Heart left ventricle (tissue), 16 donors: ENCODE measurements around the gene MSANTD1. TPM values are rescaled to one million over a fixed set of nuclear protein-coding genes. Genes with fewer than 3 reads are reported as not detected.

Source experiments
- ATAC-seq, 4 donors: fragments of 200-7000 bp; cut with Tn5 transposase; one replicate each; pipeline ENCODE4 v1.9.1; 2020 to 2022; ENCODE audit warnings: moderate library complexity in 4 of 4, mild to moderate bottlenecking in 3 of 4, moderate number of reproducible peaks in 1 of 4
- DNase-seq, 5 donors: peaks; one replicate each; pipeline ENCODE4 v3.0.0-alpha.2; 2020
- H3K27ac ChIP-seq, 12 donors: fragments of 200-600 bp; sonication (generic) in 4 of 12; one replicate each; pipeline versions ENCODE4 v1.5.0 to v1.8.0; 2016 to 2022; ENCODE audit warnings: mild to moderate bottlenecking in 2 of 12
- H3K27me3 ChIP-seq, 9 donors: fragments of 200-600 bp; sonication (generic) in 2 of 9; one replicate each; pipeline versions ENCODE4 v1.5.1 to v1.8.0; 2016 to 2022; ENCODE audit warnings: mild to moderate bottlenecking in 3 of 9
- H3K36me3 ChIP-seq, 9 donors: fragments of 200-600 bp; sonication (generic) in 2 of 9; one replicate each; pipeline versions ENCODE4 v1.5.0 to v1.8.0; 2018 to 2022; ENCODE audit warnings: mild to moderate bottlenecking in 2 of 9
- H3K4me1 ChIP-seq, 12 donors: fragments of 200-600 bp; sonication (generic) in 4 of 12; one replicate each; pipeline versions ENCODE4 v1.5.0 to v1.8.0; 2016 to 2022; ENCODE audit warnings: mild to moderate bottlenecking in 3 of 12
- H3K4me3 ChIP-seq, 12 donors: fragments of 200-600 bp; sonication (generic) in 4 of 12; one replicate each; pipeline versions ENCODE4 v1.5.0 to v1.8.0; 2017 to 2022; ENCODE audit warnings: mild to moderate bottlenecking in 9 of 12, moderate library complexity in 4 of 12
- H3K9me3 ChIP-seq, 12 donors: fragments of 200-600 bp; sonication (generic) in 4 of 12; one replicate each; pipeline versions ENCODE4 v1.5.0 to v1.8.0; 2016 to 2022; ENCODE audit warnings: mild to moderate bottlenecking in 1 of 12
- CTCF ChIP-seq, 12 donors: fragments of 200-600 bp; sonication (generic) in 4 of 12; IDR thresholded peaks; one replicate each; pipeline versions ENCODE4 v1.5.0 to v1.8.0; 2018 to 2022; ENCODE audit warnings: antibody characterized with exemption in 12 of 12, mild to moderate bottlenecking in 5 of 12
- POLR2A ChIP-seq, 2 donors: fragments of 450-650 bp; IDR thresholded peaks; one replicate each; pipeline ENCODE4 v1.6.1; 2017; ENCODE audit warnings: antibody characterized with exemption in 2 of 2, mild to moderate bottlenecking in 2 of 2, moderate library complexity in 2 of 2
- WGBS, 4 donors: extraction: QIAGEN DNeasy Blood & Tissue Kit in 2 of 4; methylation state at CpG; one replicate each; pipeline versions ENCODE4 v1.1.5 to v1.1.7; 2013 to 2018; 5-methylcytosine and 5-hydroxymethylcytosine counted together
- intact Hi-C, 10 donors: fragments of 100-400 bp; cut with DNase I; formaldehyde crosslinking; loops; one replicate each; pipeline versions ENCODE4 v1.11.1 to v1.14.2; 2022
- polyA plus RNA-seq, 2 donors: library from polyadenylated mRNA; stranded (reverse); fragments of 200-250 nt; gene quantifications; one replicate each; pipeline ENCODE4 v1.2.3, GENCODE V29; 2013
- total RNA-seq, 9 donors: library from RNA; depleted of rRNA in 2 of 9; stranded (reverse); fragments of >200 nt in 2 of 9; fragmentation: NEBNext Ultra II Directional in 3 of 9; extraction: Animal tissue kit (Norgen Biotek cat#: 25700) in 3 of 9; gene quantifications; one replicate each; pipeline versions ENCODE4 v1.1.0 to v1.2.4, GENCODE V29; 2016 to 2023
- donor health status: ischemic (EF 13 %, LVEDD 7.1; RV severe dilation, severe dysfunction).
- donor health status: healthy with polysubstance abuse.
- donor health status: DM: no; HTN: yes; CAD: no.
- donor health status: DM: no; HTN: no; CAD: no.
- donor health status: ischemic (EF 25% LVEDD 6.9; RV normal size, moderate dysfunction).
- donor health status: ischemic (EF 25% LVEDD 5.7; RV mildly dilated, moderate dysfunction).
- donor health status: healthy.
- donor health status: DM: yes; HTN: yes; CAD: no.
- donor health status: ischemic (EF 35%, LVEDD 5.7; RV mildly dilated, moderate dysfunction).
- donor health status: nonischemic (EF 11% LVEDD 7.7; RV severe dilation, severe dysfunction).
- donor health status: DM: yes; HTN: yes; CAD: no.
- donor health status: PGD.
- donor health status: ischemic (EF 29% LVEDD 5.4; RV normal size, mild dysfunction).
- donor health status: nonischemic (EF 23%, LVEDD 6.1; RV moderate dilation, normal function).

MSANTD1 gene
- total and polyA plus RNA-seq, 11 donors: 0.30 to 0.93 (median 0.34) TPM; not detected in 2

- Histone ChIP-seq H3K9me3 (peaks cover 0 to 14% (median 0%) of the 10 kb centered on the region in 12 donors), H3K4me1 (peaks cover 0 to 12% (median 1%) of the 10 kb centered on the region in 12 donors), H3K27ac (peak overlapping the region in 8 of 12 donors; percentile 30 to 68 (median 35)), H3K4me3 (no peak overlapping the region), H3K36me3 (no peaks in the 10 kb centered on the region), H3K27me3 (no peaks in the 10 kb centered on the region)
- DNase-seq (peak in 4 of 5 donors; percentile 55 to 81 (median 69)), ATAC-seq (peak; percentile 95 to 98 (median 96))
- WGBS, 4 donors: 58 to 66% (median 59%) methylated on average over 16 to 17 of the region's 17 CpGs
- intact Hi-C loops: no loop called here
- no peak for TF ChIP-seq POLR2A (IDR thresholded peaks at IDR 0.05)
- TF ChIP-seq CTCF (IDR thresholded peaks at IDR 0.05): no peak
These were observed 21.1 kb downstream of the MSANTD1 start for GRCh38 chr4:3269991-3270611.

DNA sequence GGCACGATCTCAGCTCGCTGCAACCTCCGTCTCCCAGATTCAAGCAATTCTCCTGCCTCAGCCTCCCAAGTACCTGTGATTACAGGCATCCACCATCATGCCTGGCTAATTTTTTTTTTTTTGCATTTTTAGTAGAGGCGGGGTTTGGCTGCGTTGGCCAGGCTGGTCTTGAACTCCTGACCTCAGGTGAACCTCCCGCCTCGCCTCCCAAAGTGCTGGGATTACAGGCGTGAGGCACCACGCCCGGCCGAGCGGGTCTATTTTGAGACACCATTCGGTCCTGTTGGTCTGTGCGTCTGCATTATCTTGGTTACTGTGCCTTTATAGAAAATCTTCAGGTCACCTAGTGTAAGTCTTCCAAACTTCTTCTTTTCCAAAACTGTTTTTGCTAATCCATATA, 22.2 kb downstream of the MSANTD1 start:
- Histone ChIP-seq H3K4me3 (no peak overlapping the region), H3K36me3 (no peaks in the 10 kb centered on the region), H3K4me1 (peaks cover 0 to 12% (median 1%) of the 10 kb centered on the region in 12 donors), H3K27me3 (no peaks in the 10 kb centered on the region), H3K9me3 (peaks cover 0 to 14% (median 0%) of the 10 kb centered on the region in 12 donors), H3K27ac (no peak overlapping the region)
- 75 to 85% (median 82%) methylated on average over 14 of the region's 14 CpGs for WGBS, 4 donors
- no peak for TF ChIP-seq POLR2A (IDR thresholded peaks at IDR 0.05)
- no peak for TF ChIP-seq CTCF (IDR thresholded peaks at IDR 0.05)
- ATAC-seq (no peak), DNase-seq (peak in 1 of 5 donors; percentile 6)
- intact Hi-C loops: no loop called here

- intact Hi-C loops: no loop called here
- TF ChIP-seq CTCF (IDR thresholded peaks at IDR 0.05) (no peak), POLR2A (IDR thresholded peaks at IDR 0.05) (no peak)
- peak overlapping the region in 1 of 12 donors; percentile 24 for H3K4me3 ChIP-seq
- H3K27me3 ChIP-seq: no peaks in the 10 kb centered on the region
- no peak for ATAC-seq
- no peak for DNase-seq
- peaks cover 0 to 23% (median 3%) of the 10 kb centered on the region in 12 donors for H3K9me3 ChIP-seq
- 63 to 71% (median 66%) methylated on average over 9 of the region's 9 CpGs for WGBS, 4 donors
- H3K27ac ChIP-seq: no peak overlapping the region
- no peaks in the 10 kb centered on the region for H3K36me3 ChIP-seq
- no peaks in the 10 kb centered on the region for H3K4me1 ChIP-seq
These were observed 28.0 kb downstream of the MSANTD1 start for GRCh38 chr4:3276986-3277385.

DNA sequence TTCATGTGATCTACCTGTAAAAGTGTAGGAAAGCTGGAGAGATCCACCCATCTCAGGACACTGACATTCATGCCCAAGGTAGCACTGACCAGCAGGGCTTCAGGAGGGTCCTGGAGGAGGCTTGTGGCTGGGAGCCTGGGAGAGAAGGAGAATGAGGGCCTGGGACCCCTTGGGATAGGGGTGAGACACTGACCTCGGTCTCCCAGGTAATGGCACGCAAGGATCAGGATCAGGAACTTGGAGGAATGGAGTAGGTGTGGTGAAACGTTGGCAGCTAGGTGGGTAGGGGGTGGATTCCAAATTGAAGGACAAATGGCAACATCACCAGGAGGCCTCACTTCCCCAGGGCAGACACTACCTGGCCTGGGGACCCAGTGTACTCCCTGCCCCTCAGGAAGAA, 31.5 kb downstream of the MSANTD1 start:
- no peak overlapping the region for H3K27ac ChIP-seq
- peaks cover 0 to 4% (median 0%) of the 10 kb centered on the region in 9 donors for H3K27me3 ChIP-seq
- H3K4me1 ChIP-seq: peaks cover 0 to 1% (median 0%) of the 10 kb centered on the region in 12 donors
- ATAC-seq (no peak), DNase-seq (no peak)
- no peaks in the 10 kb centered on the region for H3K36me3 ChIP-seq
- no peak overlapping the region for H3K4me3 ChIP-seq
- 86 to 93% (median 89%) methylated on average over 3 of the region's 3 CpGs for WGBS, 4 donors
- H3K9me3 ChIP-seq: peaks cover 0 to 10% (median 3%) of the 10 kb centered on the region in 12 donors
- intact Hi-C loops: no loop called here
- TF ChIP-seq CTCF (IDR thresholded peaks at IDR 0.05): no peak
